GM18505 (cell line): Measurements from ENCODE around the gene ADD2.
"Not testable (repeated sequence)": the region's sequence is repeated elsewhere in the genome, so short reads cannot be mapped to it uniquely, and the experiment has no call there.

Source experiments
- ATAC-seq: cut with Tn5 transposase; IDR thresholded peaks from one replicate; pipeline ENCODE4 v1.9.1; 2021; ENCODE audit not compliant: unreplicated experiment
- POLR2A ChIP-seq: IDR thresholded peaks from 4 replicates; pipeline ENCODE4 v1.6.1; 2011; ENCODE audit warnings: borderline replicate concordance; ENCODE audit not compliant: insufficient read depth, insufficient read length; ENCODE audit errors: extremely low read depth

ADD2 gene

DNA sequence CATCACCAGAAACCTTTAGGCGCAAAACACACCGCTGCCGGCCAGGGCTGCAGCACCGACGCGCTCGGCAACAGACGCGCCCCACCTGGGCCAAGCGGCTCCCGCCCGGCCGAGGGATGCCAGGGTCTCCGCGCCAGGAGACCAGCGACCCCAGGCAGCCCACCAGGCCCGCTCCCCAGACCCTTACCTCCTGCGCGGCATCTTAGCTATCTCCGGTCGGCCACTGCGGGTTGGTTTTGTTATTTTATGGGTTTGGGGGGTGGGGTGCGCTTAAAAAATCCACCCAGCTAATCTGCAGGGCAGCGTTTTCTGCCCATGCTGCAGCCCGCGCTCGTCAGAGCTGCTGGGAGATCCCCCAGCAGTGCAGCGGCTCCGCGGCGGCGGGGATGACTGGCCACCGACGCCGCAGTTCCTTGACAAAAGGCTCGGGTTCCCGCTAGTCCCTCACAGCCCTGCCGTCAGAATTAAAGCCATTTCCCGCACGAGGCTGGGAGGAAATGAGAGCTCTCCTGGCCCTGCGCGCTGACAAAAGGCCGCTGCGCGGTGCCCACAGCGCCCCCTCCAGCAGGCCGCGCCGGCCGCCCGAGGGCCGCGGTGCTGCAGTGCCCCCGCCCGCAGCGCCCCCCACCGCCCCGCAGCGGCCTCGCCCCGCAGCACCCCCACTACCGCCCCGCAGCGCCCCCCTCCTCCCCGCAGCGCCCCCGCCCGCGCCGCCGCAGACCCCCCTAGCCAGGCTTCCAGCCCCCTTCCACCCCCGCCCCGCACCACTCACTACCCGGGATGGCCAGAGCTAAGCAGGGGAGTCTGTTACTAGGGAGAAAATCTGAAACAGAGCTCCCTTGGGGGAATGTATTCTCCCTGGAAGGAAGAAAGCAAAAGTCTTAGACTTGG is at the start of gene ADD2:
Gene ADD2 (minus strand): TSS at position 502 of the 891 bp plus-strand sequence. CDS start 61,792 bp downstream, outside the sequence.
- no peak for TF ChIP-seq POLR2A
- ATAC-seq = no peak

GRCh38 chr2:70817284-70817954 is 49.4 kb upstream of the ADD2 start:
- no peak for ATAC-seq
- TF ChIP-seq POLR2A = no peak

- TF ChIP-seq POLR2A = no peak
- ATAC-seq = no peak
These were observed 48.7 kb upstream of the ADD2 start for GRCh38 chr2:70816726-70817125.

- no peak for TF ChIP-seq POLR2A
- no peak for ATAC-seq
These were observed 41.3 kb upstream of the ADD2 start for GRCh38 chr2:70808983-70809958.

GRCh38 chr2:70807828-70808118 is 39.8 kb upstream of the ADD2 start:
- no peak for TF ChIP-seq POLR2A
- ATAC-seq = no peak

DNA sequence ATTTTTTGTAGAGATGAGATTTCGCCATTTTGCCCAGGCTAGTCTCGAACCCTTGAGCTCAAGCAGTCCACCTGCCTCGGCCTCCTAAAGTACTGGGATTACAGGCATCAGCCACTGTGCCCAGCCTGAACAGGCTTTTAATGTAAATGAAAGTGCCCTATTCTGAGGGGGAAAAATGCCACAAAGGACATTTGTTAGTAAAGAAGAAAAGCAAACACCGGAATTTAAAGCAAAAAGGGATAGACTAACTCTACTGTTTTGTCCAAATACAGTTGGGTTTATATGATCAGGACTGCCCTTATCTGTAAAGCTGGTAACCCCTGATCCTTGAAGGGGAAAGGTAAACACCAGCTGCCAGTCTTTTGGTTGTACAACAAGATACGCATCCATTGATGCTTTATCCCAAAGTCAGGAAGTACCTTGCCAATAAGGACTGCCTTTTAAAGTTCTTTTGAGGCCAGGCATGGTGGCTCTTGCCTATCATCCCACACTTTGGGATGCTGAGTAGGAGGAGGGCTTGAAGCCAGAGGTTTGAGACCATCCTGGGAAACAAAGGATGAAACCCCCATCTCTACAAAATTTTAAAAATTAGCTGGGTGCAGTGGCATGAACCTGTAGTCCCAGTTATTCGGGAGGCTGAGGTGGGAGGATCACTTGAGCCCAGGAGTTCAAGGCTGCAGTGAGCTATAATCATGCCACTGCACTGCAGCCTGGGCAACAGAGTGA is 39.3 kb upstream of the ADD2 start:
- no peak for TF ChIP-seq POLR2A
- ATAC-seq = no peak

DNA sequence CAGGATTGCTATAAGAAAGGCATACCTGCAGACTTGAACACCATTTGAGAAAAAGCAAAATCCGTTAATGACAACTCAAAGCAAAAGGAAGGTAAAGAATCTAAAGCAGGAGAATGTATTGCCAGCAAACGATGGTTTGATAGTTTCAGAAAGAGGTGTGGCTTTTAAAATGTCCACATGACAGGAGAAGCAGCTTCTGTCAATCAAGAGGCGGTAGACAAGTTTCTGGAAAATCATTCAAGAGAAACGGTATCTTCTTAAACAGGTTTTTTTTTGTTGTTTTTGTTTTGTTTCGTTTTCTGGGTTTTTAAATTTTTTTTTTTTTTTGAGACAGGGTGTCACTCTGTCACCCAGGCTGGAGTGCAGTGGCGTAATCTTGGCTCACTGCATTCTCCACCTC is 38.6 kb upstream of the ADD2 start:
- no peak for TF ChIP-seq POLR2A
- ATAC-seq = no peak

DNA sequence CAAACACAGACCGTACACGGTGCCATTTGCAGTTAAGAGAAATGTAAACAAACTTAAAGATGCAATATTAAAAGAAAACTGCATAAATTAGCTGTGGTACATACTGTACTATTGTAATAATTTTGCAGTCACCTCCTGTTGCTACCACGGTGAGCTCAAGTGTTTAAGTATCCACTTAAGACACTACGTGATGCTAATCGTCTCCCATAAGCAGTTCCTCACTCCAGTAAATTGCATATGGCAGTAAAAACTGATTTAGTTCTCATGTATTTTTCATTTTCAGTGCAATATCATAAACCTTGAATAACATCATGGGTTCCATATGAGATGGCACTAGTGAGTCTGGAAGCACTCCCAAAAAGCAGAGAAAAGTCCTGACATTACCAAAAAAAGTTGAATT is 38.0 kb upstream of the ADD2 start:
- no peak for ATAC-seq
- no peak for TF ChIP-seq POLR2A

GRCh38 chr2:70801607-70802263 is 33.7 kb upstream of the ADD2 start:
- TF ChIP-seq POLR2A = no peak
- no peak for ATAC-seq

DNA sequence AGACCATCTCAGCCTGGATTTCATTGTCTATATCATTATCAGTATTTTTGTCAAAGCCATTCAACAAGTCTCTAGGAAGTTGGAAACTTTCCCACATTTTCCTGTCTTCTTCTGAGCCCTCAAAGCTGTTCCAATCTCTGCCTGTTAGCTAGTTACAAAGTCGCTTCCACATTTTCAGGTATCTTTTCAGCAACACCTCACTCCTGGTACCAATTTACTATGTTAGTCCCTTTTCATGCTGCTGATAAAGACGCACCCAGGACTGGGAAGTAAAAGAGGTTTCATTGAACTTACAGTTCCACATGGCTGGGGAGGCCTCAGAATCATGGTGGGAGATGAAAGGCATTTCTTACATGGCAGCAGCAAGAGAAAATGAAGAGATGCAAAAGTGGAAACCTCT is 31.7 kb upstream of the ADD2 start:
- ATAC-seq = no peak
- TF ChIP-seq POLR2A = no peak

- not testable (repeated sequence) for ATAC-seq
These were observed 30.0 kb upstream of the ADD2 start for GRCh38 chr2:70797996-70798395.

DNA sequence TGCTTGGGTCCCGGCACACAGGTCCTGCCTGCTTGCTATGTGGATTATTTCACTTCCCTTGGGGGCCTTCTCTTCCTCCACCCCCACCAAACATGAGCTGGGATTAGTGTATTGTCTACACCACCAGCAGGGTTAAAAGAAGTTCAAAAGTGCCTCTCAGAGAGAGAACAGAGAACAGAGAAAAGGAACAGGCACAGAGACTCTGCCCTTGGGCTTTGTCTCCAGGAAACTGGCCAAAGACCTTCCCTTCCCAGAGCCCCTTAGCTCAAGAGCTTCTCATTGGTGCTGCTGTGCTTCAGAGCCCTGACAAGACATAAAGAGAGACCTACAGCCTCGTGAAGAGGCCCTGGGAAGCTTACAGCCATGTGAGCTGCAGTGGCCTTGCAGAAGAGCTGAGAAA is 29.5 kb upstream of the ADD2 start:
- ATAC-seq = no peak
- no peak for TF ChIP-seq POLR2A
